Measurements from ENCODE around the gene DOCK4. TPM values are rescaled to one million over a fixed set of nuclear protein-coding genes. Genes with fewer than 3 reads are reported as not detected.

DOCK4 gene, protein sequence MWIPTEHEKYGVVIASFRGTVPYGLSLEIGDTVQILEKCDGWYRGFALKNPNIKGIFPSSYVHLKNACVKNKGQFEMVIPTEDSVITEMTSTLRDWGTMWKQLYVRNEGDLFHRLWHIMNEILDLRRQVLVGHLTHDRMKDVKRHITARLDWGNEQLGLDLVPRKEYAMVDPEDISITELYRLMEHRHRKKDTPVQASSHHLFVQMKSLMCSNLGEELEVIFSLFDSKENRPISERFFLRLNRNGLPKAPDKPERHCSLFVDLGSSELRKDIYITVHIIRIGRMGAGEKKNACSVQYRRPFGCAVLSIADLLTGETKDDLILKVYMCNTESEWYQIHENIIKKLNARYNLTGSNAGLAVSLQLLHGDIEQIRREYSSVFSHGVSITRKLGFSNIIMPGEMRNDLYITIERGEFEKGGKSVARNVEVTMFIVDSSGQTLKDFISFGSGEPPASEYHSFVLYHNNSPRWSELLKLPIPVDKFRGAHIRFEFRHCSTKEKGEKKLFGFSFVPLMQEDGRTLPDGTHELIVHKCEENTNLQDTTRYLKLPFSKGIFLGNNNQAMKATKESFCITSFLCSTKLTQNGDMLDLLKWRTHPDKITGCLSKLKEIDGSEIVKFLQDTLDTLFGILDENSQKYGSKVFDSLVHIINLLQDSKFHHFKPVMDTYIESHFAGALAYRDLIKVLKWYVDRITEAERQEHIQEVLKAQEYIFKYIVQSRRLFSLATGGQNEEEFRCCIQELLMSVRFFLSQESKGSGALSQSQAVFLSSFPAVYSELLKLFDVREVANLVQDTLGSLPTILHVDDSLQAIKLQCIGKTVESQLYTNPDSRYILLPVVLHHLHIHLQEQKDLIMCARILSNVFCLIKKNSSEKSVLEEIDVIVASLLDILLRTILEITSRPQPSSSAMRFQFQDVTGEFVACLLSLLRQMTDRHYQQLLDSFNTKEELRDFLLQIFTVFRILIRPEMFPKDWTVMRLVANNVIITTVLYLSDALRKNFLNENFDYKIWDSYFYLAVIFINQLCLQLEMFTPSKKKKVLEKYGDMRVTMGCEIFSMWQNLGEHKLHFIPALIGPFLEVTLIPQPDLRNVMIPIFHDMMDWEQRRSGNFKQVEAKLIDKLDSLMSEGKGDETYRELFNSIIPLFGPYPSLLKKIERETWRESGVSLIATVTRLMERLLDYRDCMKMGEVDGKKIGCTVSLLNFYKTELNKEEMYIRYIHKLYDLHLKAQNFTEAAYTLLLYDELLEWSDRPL (N-terminal part only)
- 10 to 100 TPM; 12.7 to 28.4 (median 19.5) TPM for total RNA-seq

DNA sequence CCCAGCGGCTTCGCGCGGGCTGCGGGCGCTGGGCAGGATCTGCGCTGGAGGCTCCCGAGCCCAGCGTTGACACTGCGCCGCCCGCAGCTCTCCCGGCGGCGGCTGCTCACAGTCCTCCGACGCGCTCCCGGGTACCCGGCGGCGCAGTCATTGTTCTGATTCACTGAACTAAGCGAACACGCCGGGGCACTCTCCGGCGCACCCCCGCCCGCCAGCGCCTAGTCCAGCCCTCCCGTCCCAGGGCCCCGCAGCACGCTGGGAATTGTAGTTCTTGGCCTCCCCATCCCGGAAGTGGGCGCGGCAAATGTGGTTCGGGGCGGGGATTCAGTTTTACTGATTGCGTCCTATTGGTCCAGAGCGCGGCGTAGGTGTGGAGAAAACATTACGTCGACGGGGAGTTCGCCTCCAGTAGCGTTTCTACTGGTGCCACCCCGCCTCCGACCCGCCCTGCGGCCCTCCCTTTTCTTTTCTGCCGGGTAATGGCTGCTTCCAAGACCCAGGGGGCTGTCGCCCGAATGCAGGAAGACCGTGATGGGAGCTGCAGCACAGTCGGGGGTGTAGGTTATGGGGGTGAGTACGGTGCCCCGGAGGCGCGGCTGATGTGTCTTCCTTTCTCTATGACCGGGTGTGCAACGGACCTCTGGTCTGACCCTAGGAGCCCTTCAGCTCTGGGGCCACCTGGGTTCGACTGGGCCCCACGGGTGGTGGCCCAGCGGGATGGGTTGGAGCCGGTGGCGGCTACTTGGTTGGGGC lies at the start of gene DOCK4, which contains the start of gene ZNF277:
Gene DOCK4 (minus strand): TSS at position 162 of the 753 bp plus-strand sequence. CDS start 261 bp downstream, outside the sequence.
Gene ZNF277 (plus strand): TSS at position 458 of the 753 bp plus-strand sequence. CDS start 22 bp downstream, at position 480.
- in situ Hi-C loops (cut with MboI; ENCODE audit: low pct_ligation_motif_present in 1 of 4, low pct_unique_long_range_greater_than_20kb in 1 of 4, low sequenced_read_pairs in 3 of 4) = loop anchor here in 2 of 4 donors (25.0 kb wide), 2 partner anchors 181 to 256 kb away; partner anchors contain the start of gene IFRD1 (in 1 of the 2)
- H3K4me1 ChIP-seq = peaks cover 0 to 39% (median 18%) of the 10 kb centered on the region in 4 donors
- H3K27me3 ChIP-seq = peaks cover 2% of the 10 kb centered on the region
- DNase-seq = peak; percentile 99
- intact Hi-C loops (cut with DNase I; ENCODE audit: low total_unique reads) = no loop called here
- peak within 1 kb of the TSS; percentile 86 to 91 (median 88) for H3K27ac ChIP-seq
- no peaks in the 10 kb centered on the region for H3K36me3 ChIP-seq
- no peaks in the 10 kb centered on the region for H3K9me3 ChIP-seq
- 0% methylated on average over 58 of the region's 67 CpGs; no CpG with 5 or more reads in 1 of the 2 donors for WGBS, 2 donors (ENCODE audit: low coverage in 1 of 2)
- TF ChIP-seq POLR2AphosphoS5 (IDR thresholded peaks at IDR 0.05) (peak; percentile 86 to 96 (median 89)), EP300 (IDR thresholded peaks at IDR 0.05; ENCODE audit: low read depth) (no peak), POLR2A (IDR thresholded peaks at IDR 0.05) (peak; percentile 66)
- TF ChIP-seq, protein P1, sequence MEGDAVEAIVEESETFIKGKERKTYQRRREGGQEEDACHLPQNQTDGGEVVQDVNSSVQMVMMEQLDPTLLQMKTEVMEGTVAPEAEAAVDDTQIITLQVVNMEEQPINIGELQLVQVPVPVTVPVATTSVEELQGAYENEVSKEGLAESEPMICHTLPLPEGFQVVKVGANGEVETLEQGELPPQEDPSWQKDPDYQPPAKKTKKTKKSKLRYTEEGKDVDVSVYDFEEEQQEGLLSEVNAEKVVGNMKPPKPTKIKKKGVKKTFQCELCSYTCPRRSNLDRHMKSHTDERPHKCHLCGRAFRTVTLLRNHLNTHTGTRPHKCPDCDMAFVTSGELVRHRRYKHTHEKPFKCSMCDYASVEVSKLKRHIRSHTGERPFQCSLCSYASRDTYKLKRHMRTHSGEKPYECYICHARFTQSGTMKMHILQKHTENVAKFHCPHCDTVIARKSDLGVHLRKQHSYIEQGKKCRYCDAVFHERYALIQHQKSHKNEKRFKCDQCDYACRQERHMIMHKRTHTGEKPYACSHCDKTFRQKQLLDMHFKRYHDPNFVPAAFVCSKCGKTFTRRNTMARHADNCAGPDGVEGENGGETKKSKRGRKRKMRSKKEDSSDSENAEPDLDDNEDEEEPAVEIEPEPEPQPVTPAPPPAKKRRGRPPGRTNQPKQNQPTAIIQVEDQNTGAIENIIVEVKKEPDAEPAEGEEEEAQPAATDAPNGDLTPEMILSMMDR (IDR thresholded peaks at IDR 0.05) = no peak
- peak within 1 kb of the TSS; percentile 64 to 94 (median 86) for H3K4me3 ChIP-seq

DNA sequence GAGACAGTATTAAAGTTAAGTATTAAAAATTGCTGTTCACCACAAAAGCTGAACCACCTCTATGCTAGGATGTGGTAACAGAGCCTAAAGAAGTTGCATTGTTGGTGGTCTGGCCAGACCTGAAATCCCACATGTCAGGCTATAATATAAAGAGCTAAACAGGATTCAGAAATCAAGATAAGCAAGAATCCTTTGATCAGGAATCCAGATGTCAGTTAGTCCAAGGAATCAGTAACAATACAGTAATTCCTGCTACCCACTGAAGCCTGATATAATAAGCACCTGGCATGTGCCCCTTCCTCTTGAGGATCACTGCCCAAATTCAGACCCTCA lies 49.2 kb upstream of the DOCK4 start:
- H3K4me3 ChIP-seq = no peak overlapping the region
- H3K27ac ChIP-seq = no peak overlapping the region
- TF ChIP-seq POLR2A (IDR thresholded peaks at IDR 0.05) = no peak
- TF ChIP-seq, protein P1 (IDR thresholded peaks at IDR 0.05) = no peak
- no peak for TF ChIP-seq POLR2AphosphoS5 (IDR thresholded peaks at IDR 0.05)
- no peak for TF ChIP-seq EP300 (IDR thresholded peaks at IDR 0.05; ENCODE audit: low read depth)
- no peaks in the 10 kb centered on the region for H3K36me3 ChIP-seq
- intact Hi-C loops (cut with DNase I; ENCODE audit: low total_unique reads) = no loop called here
- no peaks in the 10 kb centered on the region for H3K9me3 ChIP-seq
- in situ Hi-C loops (cut with MboI; ENCODE audit: low pct_ligation_motif_present in 1 of 4, low pct_unique_long_range_greater_than_20kb in 1 of 4, low sequenced_read_pairs in 3 of 4) = no loop called here
- no peaks in the 10 kb centered on the region for H3K27me3 ChIP-seq
- no peak for DNase-seq
- H3K4me1 ChIP-seq = peaks cover 0 to 5% (median 0%) of the 10 kb centered on the region in 4 donors

DNA sequence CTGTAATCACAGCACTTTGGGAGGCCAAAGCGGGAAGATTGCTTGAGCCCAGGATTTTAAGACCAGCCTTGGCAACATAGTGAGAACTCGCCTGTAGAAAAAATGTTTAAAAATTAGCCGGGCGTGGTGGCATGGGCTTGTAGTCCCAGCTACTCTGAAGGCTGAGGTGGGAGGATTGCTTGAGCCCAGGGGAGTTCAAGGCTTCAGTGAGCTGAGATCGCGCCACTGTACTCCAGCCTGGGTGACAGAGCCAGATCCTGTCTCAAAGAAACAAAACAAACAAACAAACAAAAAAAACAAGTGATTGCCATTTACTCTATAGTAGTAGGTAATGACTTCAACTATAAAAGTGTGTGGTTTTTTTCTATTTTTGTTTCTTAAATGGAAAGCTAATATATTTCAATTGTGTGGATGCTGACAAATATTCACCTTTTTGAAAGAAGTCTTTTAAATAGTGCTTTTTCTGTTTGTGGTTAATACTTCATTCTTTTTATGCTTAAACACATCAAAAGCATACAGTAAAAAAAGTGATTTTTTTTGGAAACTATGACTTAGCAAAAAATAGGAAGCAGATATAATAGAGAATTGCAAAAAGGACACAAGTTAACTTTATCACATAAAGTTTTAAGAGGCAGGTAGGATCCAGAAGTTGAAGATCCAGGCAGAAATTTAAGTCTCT lies 48.6 kb upstream of the DOCK4 start:
- 79 to 84% methylated on average over 6 of the region's 6 CpGs for WGBS, 2 donors (ENCODE audit: low coverage in 1 of 2)
- H3K4me3 ChIP-seq = no peak overlapping the region
- TF ChIP-seq POLR2AphosphoS5 (IDR thresholded peaks at IDR 0.05) (no peak), EP300 (IDR thresholded peaks at IDR 0.05; ENCODE audit: low read depth) (no peak), POLR2A (IDR thresholded peaks at IDR 0.05) (no peak)
- TF ChIP-seq, protein P1 (IDR thresholded peaks at IDR 0.05) = no peak
- intact Hi-C loops (cut with DNase I; ENCODE audit: low total_unique reads) (no loop called here), in situ Hi-C loops (cut with MboI; ENCODE audit: low pct_ligation_motif_present in 1 of 4, low pct_unique_long_range_greater_than_20kb in 1 of 4, low sequenced_read_pairs in 3 of 4) (no loop called here)
- no peaks in the 10 kb centered on the region for H3K9me3 ChIP-seq
- DNase-seq = no peak
- peaks cover 0 to 5% (median 0%) of the 10 kb centered on the region in 4 donors for H3K4me1 ChIP-seq
- no peaks in the 10 kb centered on the region for H3K36me3 ChIP-seq
- H3K27me3 ChIP-seq = no peaks in the 10 kb centered on the region
- no peak overlapping the region for H3K27ac ChIP-seq
